Globus pallidus (tissue), 1 donor: ENCODE data around the gene CEP85.

ENCODE experiments used
- DNase-seq: peaks from one replicate; pipeline ENCODE4 v3.0.0-alpha.2; 2015; ENCODE audit warnings: low spot score

The CEP85 gene

DNA sequence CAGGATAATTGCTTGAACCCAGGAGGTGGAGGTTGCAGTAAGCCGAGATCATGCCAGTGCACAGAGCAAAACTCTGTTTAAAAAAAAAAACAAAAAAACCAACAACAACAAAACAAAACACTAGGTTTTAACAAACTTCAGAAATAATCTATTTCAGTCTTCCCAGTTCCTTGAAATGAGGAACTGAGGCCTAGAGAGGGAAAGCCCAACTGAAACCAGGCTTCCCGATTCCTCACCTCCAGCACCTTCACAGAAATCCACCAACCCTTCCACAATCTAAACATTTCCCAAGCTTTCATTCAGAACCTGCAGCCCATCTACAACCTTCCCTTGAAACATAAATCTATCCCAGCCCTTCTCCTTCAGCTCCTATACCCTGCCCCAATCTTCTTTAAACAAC, 83.1 kb downstream of the CEP85 start:
- DNase-seq, result no peak

DNA sequence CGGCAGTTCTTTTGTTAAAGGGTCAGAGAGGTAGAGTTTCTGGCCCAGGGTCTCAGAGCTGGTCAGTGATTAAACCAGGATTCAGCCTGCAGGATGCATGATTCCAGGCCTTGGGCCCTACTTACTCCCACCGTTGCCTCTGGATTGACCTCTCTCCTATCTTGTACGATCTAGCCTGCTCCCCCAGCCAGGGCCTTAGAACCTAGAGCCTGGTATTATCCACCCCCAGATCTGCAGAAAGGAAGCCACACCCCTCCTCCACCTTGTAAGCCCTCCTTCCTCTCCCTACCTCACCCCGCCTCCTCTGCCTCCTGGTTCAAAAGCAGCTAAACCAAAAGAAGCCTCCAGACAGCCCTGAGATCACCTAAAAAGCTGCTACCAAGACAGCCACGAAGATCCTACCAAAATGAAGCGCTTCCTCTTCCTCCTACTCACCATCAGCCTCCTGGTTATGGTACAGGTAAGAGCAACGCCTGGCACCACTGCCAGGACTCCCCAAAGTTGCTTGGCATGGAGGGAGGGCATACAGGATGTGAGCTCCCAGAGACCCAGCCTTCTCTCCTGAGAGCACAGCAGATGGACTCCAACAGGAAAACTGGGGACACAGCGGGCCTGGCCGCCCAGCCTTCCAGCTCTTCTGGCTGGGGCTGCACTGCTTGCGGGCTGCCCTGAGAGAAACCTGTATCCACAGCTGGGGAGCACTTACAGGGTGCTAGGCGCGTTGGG, 83.8 kb downstream of the CEP85 start, which contains the start of gene CD52:
Gene CD52 (plus strand): TSS at position 347 of the 726 bp plus-strand sequence. CDS start 60 bp downstream, at position 407.
- DNase-seq, result no peak

DNA sequence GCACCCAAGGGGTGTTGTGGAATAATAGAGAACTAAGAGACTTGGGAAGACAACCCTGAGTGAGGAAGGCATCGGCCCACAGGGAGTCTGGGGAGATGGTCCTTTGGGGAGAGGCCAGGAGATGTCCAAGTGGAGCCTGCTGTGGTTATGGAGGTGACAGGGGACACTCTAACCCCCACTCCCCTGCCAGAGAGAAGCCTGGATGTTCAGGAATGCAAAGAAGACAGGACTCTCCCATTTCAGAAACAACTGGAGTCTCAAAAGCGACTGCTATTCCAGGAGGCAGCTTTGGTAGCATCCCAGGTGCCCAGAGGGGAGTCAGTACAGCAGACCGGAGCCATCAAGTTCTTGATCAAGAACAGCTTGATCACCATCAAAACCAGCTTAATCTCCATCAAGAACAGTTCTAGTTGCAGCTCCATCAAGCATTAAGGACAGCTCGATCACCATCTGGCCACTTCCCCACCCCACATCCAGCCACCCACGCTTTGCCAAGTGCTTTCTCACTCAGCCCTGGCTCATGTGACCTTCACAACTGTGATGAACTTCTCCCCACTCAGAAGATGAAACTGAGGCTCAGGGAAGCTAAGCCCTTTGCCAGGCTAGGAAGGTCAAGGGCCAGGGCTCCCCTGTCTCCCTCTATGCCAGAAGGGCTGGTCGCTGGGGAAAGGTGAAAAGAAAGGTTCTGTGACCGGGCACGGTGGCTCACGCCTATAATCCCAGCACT, 84.5 kb downstream of the CEP85 start:
- DNase-seq, result peak; percentile 24

DNA sequence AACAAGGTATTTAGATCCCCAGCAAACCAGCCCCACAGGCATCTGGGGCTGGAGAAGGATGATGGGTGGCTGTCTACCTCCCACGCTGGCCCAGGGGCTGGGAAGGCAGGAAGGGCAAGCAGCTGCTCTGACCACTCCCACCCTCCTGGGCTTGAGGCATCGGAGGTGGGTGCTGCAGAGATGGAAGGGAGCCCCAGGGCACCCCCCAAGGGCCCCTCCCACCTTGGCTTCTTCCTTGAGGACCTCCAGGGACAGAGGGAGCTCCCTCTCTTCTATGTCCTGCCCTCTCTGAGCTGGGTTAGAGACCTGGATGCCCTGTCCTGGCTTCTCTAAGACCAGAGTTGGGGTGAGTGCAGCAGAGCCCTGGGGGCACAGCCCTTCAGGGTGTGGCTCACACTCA, 86.9 kb downstream of the CEP85 start:
- DNase-seq, result no peak

- peak; percentile 77 for DNase-seq
Measured at GRCh38 chr1:26321315-26322041, 87.5 kb downstream of the CEP85 start.

DNA sequence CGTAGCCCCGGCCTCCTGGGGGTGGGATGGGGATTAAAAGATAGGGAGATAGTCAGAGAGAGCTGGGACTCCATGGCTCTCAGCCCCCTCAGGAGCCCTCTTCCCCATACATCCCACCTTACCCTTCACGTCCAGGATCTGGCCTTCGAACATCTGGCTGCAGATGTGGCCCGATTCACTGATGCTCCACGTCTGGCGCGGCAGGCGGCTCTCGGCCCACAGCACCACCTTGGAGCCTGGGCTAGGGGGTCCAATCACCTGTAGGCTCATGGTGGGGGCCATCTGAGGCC, 88.0 kb downstream of the CEP85 start:
- no peak for DNase-seq

DNA sequence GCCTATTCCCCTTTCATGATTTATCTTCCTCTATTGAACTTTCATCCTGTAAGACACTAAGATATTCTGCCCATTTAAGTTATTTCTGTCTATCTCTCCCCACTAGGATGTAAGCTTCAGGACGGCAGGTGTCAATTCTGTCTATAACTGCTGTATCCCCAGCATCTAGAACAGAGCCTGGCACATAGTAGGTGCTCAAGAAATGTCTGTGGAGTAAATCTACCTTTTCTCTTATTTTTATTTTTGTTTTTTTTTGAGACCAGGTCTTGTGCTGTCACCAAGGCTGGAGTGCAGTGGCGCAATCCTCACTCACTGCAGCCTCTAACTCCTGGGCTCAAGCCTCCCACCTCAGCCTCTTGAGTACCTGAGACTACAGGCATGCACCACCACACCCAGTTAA, 89.4 kb downstream of the CEP85 start:
- no peak for DNase-seq

- DNase-seq, result no peak
Measured at GRCh38 chr1:26324550-26324949, 90.5 kb downstream of the CEP85 start.

DNA sequence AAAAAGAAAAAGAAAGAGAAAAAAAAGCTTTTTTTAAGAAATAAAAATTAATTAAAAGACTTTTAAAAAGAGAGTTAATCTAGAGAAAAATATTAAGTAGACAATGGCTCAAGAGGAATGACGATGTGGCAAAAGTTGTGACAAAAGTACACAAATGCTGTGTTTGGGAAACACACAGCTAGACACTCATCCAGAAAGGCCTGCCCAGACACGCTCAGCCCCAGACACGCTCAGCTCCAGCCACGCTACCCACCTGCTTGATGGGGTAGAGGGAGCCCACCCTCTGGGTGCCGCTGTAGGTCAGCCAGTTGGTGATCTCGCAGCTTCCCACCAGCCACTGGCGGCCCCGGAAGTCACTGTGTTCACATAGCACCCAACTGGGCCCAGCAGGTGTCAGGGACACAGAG, 94.0 kb downstream of the CEP85 start:
- DNase-seq, result no peak
